Panc1 (cell line): ENCODE results near the gene POTEF.
"Not testable (repeated sequence)": the region's sequence is repeated elsewhere in the genome, so short reads cannot be mapped to it uniquely, and the experiment has no call there.

Experiments used
- CTCF ChIP-seq: fragments of 450-650 bp; IDR thresholded peaks from 2 replicates; pipeline ENCODE4 v1.5.1; 2017; ENCODE audit warnings: mild to moderate bottlenecking
- SIN3A ChIP-seq: IDR thresholded peaks from 2 replicates; pipeline ENCODE4 v1.6.1; 2012; ENCODE audit warnings: low read depth, mild to moderate bottlenecking, low read length, moderate library complexity, borderline replicate concordance; ENCODE audit not compliant: insufficient read depth

GRCh38 chr2:130062645-130063044 lies 66.4 kb downstream of the POTEF start:
- not testable (repeated sequence) for TF ChIP-seq CTCF, SIN3A
